SK-MEL-5 (cell line): ENCODE results near the gene RPRD1B. TPM values are rescaled to one million over a fixed set of nuclear protein-coding genes. Genes with fewer than 3 reads are reported as not detected.
"Not testable (repeated sequence)": the region's sequence is repeated elsewhere in the genome, so short reads cannot be mapped to it uniquely, and the experiment has no call there.

Experiments used
- DNase-seq: peaks from one replicate; pipeline ENCODE4 v3.0.0-alpha.2; 2016; ENCODE audit warnings: low read depth, low spot score
- in situ Hi-C: cut with HindIII; loops from 2 replicates; pipeline ENCODE4 v1.10.0; 2016; ENCODE audit warnings: low sequenced_read_pairs, high pct_unique_total_duplicates, low pct_unique_long_range_greater_than_20kb
- total RNA-seq: library from RNA; depleted of rRNA; stranded (reverse); fragments of >200 nt; shearing (Covaris generic); gene quantifications from 2 replicates; pipeline ENCODE4 v1.2.3, GENCODE V29; 2014

Gene RPRD1B
- total RNA-seq, 1 experiment from 2014 or later: 21.1 TPM

DNA sequence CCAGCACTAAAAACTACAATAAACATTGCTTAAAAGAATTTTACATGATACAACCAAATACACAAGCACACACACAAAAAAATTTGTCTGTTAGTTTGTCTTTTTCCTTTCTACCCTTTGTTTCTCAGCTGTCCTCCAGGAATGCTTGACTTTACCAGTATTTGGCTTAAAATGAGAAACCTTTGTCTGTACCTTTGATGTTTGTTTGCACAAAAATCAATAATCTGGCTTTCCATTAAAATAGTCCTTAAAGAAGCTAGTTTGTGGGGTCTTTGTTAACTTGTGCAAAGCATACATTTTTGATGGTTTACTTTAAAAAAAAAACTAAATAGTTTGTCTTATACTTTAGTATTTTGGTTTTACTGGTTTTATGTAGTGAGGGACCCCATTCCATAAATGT lies 49.3 kb downstream of the RPRD1B start:
- no peak for DNase-seq
- in situ Hi-C loops: no loop called here

DNA sequence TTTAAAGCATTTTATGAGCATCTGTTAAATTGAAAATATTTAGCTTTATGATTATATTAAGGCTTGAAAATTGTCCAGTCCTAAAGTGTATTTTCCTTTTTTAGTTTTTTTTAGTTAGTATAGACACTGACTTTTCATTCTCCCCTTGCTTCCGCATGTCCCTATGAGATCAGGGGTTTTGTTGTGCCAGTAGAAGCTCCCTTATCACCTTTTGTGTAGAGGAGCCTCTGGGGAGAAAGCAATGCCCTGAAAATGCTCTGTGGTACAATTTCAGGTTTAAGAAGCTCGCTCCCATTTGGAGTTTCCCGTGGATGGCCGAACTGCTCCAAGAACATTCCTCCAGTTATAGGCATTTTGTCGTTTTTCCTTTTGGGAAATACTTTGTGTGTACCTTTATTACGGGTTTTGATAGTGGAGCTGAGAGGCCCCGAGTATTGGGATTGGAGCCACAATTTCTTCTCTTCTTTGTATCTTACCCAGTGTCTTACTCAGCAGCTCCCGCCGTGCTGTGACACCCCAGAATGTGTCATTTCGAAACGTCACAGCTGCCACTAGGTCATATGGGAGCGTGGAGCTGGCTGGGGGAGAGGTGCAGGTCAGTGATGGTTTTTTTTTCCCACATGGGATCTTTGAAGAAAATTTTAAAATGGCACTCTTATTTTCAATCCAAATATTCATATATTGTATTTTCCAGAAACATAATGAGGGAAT lies 49.9 kb downstream of the RPRD1B start:
- in situ Hi-C loops: no loop called here
- DNase-seq: no peak

DNA sequence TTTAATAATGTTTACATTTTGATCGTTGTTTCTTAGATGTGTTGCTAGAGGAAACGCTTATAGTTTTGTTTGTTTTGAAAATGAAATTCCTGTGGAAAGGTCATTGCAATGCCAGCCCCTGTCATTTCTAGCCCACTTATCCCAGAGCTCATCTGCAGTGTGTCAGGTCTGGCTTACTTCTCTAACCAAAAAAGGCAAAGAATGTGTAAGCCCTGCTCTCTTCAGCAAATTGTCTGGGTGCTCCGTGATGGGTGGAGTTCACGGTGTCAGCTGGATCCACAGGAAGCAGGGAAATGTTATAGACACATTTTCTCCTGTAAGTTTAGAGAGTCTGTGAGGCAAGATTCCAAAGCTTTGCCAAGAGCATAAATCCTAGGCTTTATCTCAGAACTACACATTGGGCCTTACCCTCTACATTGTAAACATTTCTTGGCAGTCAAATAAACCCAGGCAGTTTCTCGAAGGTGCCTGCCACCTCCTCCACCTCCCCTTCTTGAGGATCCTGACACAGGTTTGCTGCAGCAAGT lies 50.9 kb downstream of the RPRD1B start:
- no peak for DNase-seq
- in situ Hi-C loops: no loop called here

DNA sequence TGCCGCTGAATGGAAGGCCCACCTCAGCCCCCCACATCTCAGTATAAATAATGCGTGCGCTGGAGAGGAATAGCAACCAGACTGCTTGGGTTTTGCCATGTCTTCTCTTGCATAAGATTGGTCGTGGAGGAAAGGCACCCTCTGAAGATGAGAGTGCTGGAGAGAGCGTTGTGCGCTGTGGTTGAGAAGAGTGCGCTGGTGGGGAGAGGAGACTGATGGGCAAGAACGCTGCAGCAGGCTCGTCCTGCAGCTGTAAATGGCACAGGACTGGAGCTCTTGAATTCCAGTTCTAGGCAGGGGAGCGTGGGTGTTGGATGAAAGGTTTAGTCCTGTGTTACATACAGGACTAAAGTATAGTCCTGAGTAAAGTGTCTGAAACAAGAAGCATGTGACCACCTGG lies 51.5 kb downstream of the RPRD1B start:
- in situ Hi-C loops: no loop called here
- no peak for DNase-seq

DNA sequence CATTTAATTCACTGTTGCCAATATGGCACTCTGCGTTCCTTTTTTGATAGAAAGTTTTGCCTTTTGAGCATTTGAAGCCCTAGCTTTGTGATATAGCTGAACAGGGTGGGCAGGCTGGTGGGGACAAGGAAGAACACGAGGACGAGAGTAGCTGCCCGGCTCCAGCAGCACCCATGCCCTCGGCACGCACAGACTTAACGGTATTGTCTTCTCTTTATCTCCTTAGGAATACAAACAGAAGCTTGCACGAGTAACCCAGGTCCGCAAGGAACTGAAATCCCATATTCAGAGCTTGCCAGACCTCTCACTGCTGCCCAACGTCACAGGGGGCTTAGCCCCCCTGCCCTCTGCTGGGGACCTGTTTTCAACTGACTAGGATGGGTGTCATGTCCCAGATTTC lies 56.0 kb downstream of the RPRD1B start:
- in situ Hi-C loops: no loop called here
- no peak for DNase-seq

DNA sequence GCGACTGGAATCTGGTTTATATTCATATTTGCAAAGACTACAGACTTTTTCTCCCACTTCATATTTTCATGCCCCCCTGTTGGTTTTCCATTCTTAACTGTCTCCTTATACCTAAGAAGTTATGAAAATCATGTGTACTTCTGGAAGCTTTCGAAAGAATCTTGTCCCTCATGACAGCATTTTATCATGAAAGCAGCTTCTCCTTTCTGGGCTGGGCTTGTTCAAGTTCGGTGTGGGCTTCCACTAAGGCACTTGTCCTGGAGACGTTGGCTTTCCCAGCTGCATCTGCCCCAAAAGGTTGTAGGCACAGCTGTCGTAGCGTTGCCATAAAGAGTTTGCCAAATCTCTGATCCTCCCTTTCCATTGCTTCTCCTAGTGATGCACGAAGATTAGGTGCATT lies 56.5 kb downstream of the RPRD1B start:
- no peak for DNase-seq
- in situ Hi-C loops: no loop called here

DNA sequence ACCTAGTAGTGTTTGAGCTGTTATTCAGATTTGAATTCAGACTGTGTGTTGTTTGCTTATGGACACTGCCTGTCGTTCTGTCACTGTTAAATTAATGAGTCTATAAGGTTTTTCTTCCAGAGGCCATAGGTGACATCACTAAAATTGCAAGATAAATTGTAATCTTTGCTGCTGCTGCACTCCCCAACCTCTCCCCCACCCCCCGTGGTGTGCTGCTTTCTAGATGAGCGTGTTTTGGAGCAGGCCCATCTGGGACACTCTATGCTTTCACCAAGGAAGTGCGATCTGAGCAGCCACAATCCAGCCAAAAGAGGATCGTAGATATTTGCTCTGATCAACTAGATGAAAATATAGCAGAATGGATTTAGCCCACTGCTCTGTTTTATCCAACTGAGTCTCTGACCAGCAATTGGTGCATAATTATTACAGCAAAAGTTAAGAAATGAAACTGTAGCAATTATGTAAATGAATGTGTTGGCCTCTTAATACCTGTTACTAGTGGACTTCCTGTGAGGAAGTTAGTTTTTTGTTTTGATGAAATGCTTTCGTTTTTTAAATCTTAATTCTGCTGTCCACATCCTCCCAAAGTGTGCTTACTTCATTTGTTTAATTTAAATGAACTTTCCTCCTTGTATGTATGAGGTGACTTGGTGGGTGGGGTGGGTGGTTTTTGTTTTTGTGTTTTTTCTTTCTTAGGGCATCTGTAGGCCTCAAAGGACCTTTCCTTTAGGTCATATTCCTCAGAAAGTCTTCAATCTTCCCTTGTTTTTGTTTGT lies 58.1 kb downstream of the RPRD1B start:
- in situ Hi-C loops: no loop called here
- DNase-seq: no peak

DNA sequence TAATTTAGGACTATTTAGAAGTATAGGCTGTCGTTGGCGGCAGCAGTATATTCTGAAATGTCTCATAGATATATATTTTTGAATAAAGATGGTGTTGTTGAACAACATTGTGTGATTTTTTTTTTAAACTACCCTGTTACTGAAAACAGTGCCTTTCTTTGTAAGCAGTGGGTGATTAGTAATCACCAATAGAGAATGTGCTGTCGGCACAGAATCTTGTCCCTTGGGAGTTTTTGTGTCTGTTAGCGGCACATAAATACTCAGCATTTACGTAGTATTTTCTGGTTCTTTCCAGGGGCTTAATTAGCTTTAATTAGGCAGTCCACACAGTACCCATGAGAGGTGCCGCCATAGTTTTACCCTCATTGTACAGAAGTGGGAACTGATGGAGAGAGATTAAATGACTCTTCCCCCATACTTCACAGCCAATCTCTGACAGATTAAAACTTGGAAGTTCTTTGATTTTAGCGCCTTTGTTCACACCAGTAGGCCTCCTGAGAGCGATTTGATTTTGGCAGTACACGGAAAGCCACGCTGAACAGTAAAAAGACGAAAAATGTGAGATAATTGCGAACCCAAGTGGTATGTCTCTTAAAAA lies 58.8 kb downstream of the RPRD1B start:
- peak; percentile 85 for DNase-seq
- in situ Hi-C loops: no loop called here

DNA sequence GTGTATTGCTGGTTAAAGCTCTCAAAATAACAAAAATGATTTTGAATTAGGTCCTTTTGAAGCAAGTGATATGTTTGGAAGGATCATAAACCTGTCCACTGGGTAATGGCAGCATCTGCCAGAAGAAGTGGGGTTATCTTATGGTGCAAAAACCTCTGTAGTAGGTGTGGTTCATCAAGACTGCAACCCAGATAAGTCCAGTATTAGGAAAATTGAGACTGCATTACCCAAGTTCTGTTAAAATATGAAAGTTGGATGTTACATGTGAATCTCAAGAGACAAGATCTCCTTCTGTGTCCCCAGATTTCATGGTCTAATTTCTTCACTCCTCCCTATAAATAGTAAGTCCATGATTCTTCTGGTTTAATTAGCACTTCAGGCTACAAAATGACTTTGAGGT lies 59.4 kb downstream of the RPRD1B start:
- in situ Hi-C loops: no loop called here

DNA sequence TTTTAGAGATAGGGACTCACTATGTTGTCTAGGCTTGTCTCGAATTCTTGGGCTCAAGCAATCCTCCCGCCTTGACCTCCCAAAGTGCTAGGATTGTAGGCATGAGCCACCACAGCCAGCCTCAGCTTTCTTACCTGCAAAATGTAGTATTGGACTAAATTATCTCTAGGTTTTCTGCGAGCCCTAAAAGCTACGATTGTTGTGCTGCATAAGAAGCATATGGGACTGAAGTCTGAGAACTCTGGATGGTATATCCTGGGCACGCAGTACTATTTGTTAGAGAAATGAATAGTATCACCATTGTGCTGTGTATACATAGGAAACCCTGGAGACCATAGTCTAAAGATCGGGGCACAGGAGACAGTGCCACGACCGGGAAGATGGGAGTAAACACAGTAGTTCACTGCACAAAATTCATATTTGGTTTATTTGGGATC lies 60.1 kb downstream of the RPRD1B start:
- in situ Hi-C loops: no loop called here
- no peak for DNase-seq

More for the DNA sequence above, 59.4 kb downstream of the RPRD1B start:
- DNase-seq: no peak

DNA sequence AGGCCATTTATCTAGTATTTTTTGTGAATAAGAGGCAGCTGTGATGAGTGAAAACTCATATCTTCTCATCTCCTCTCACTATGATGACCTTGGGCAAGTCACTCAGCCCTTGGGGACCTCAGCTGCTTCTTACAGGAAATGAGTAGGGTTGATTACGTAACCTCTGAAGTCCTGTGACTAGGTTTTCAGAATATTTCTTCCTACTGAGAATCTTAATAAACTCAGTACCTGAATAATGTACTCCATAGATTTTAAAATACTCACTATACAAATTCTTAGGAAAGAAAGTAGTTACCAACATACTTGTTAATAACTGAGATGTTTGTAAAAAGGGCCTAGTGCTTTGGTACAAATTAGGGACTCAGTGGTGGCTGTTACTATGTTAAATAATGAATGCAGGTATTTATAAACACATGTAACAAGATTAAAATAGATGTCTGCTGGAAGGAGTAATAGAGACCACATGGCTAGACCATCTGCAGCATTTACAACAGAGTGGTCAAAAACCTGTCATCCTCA lies 60.9 kb downstream of the RPRD1B start:
- in situ Hi-C loops: no loop called here
- peak; percentile 93 for DNase-seq

DNA sequence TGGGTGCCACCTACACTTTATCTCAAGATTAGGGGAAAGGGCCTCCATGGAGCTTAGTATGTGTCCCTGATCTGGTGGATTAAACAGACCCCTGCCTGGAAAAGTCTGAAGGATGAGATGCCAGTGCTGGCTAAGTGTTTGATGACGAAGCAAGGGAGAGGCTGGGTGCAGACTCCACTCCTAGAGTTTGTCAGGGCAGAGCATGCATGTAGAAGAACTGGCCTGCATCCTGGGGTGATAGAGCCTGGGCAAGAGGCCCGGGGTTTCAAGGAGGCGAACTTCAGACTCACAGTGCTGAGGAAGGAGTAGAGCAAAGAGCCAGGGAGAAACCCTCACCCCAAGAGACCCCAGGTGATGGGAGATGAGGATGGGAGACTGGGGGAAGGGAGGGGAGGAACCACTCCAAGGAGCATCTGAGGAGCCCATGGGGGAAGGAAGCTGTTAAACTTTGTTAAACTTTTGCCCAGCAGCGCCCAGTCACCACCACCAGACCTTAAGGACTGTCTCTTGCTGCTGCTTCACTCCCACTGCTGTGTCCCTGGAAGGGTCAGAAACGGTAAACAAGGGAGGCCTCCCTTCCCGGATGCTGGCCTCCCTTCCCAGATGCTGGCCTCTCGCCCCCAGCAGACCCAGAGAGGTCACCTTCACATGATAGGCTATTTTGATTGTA lies 61.6 kb downstream of the RPRD1B start:
- in situ Hi-C loops: no loop called here
- DNase-seq: no peak

DNA sequence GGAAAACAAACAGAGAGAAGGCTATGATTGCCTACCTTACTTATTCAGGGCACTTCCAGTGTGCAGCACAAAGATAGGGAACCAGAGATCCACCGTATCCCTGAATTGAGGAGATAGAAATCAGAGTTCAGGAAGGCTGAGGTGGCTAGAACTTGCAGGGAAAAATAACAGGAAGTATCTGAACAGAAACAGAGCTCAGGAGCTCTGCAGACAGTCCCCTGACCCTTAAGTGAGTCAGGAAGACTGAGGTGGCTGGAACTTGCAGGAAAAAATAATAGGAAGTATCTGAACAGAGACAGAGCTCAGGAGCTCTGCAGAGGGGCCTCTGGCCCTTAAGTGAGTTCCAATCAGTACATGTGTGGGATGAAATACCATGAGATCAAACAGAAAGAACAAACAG lies 65.4 kb downstream of the RPRD1B start:
- in situ Hi-C loops: no loop called here
- DNase-seq: no peak

DNA sequence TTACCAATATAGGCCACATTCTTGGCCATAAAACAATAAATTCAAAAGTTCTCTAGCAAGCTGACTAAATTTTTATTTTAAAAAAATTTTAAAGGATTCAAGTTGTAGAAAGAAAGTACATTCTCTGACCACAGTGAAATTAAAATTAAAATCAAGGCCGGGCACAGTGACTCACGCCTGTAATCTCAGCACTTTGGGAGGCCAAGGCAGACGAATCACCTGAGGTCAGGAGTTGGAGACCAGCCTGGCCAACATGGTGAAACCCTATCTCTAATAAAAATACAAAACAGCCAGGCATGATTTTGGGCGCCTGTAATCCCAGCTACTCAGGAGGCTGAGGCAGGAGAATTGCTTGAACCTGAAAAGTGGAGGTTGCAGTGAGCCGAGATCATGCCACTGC lies 68.7 kb downstream of the RPRD1B start:
- in situ Hi-C loops, DNase-seq: not testable (repeated sequence)

DNA sequence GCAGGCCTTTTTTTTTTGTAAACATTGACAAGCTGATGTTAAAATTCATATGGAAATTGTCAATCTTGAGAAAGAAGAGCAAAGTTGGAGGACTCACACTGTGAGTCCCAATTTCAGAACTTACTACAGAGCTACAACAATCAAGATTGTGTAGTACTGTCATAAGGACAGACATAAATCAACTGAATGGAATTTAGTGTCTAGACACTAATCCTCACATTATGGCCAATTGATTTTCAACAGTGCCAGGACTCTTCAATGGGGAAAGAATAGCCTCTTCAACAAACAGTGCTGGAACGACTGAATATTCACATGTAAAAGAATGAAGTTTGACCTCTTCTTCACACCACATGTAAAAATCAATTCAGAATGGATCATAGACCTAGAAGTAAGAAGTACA lies 70.7 kb downstream of the RPRD1B start:
- in situ Hi-C loops: no loop called here

DNA sequence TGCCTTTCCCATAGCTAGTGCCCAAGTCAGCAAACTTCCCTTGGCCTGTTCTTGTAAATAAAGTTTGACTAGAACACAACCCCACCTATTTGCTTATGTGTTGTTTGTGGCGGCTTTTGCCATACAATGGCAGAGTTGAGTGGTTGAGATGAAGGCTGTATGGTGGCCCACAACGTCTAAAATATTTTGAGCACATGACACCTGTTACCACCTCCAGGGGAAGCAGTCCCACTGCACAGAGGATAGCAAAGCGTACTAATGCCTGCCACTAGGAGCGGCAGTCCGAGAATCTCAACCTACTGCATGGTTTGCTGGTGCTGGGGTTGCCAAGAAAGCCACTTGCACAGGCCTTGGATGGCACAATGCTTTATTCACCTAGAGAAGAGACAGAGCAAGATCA lies 72.9 kb downstream of the RPRD1B start:
- DNase-seq: no peak
- in situ Hi-C loops: no loop called here

More for the DNA sequence above, 70.7 kb downstream of the RPRD1B start:
- no peak for DNase-seq

DNA sequence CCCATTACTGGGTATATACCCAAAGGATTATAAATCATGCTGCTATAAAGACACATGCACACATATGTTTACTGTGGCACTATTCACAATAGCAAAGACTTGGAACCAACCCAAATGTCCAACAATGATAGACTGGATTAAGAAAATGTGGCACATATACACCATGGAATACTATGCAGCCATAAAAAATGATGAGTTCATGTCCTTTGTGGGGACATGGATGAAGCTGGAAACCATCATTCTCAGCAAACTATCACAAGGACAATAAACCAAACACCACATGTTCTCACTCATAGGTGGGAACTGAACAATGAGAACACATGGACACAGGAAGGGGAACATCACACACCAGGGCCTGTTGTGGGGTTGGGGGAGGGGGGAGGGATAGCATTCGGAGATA lies 73.8 kb downstream of the RPRD1B start:
- in situ Hi-C loops, DNase-seq: not testable (repeated sequence)

DNA sequence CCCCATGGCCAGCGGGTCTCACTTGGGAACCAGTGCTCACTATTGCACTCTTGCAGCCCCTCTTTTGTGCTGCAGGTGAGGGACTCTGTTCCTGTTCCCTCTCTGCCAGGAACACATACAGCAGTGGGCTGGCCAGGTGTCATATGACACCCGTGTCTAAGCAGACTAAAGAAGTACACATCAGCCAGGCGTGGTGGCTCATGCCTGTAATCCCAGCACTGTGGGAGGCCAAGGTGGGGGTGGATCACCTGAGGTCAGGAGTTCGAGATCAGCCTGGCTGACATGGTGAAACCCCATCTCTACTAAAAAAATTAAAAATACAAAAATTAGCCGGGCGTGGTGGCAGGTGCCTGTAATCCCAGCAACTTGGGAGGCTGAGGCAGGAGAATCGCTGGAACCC lies 74.4 kb downstream of the RPRD1B start:
- in situ Hi-C loops, DNase-seq: not testable (repeated sequence)
